GM21737 (cell line): ENCODE data around the gene SLC39A7.

Experiments
- ATAC-seq: cut with Tn5 transposase; IDR thresholded peaks from one replicate; pipeline ENCODE4 v1.9.1; 2021; ENCODE audit warnings: mild to moderate bottlenecking, moderate library complexity; ENCODE audit not compliant: unreplicated experiment

Gene SLC39A7

DNA sequence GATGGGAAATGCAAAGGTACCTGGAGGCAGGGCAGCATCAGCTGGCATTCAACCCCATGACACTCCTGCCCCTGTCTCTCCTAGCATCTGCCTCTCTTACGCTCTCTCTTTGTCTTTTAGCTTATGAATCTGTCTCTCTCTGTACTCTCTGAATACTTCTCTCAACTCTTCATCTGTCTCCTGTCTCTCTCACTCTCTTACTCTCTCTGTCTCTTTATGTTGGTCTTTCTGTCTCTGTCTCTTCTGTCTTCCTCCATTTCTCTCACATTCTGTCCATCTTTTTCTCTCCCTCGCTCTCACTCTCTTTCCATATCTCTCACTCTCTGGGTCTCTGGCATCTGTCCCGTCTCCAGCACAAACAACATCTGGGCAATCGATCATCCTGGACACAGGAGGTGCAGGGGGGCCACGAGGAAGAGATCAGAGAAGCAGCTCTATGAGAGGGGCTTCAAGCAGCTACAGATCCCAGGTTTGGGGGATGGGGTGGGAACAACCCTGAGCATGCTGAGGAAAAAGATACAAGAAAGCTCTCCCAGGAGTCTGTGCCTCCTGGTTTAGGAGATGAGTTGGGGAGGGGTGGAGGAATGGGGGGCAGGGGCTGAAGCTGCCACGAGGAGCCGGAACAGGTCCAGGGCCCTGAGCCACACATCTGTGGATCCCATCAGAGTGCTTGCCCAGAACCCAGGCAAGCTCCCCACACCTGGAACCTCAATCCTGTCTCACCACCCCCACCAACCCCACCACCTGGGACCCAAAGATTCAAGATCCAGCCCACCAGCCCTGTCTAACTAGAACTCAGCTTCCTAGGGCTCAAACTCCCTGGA lies 10.8 kb upstream of the SLC39A7 start:
- no peak for ATAC-seq

DNA sequence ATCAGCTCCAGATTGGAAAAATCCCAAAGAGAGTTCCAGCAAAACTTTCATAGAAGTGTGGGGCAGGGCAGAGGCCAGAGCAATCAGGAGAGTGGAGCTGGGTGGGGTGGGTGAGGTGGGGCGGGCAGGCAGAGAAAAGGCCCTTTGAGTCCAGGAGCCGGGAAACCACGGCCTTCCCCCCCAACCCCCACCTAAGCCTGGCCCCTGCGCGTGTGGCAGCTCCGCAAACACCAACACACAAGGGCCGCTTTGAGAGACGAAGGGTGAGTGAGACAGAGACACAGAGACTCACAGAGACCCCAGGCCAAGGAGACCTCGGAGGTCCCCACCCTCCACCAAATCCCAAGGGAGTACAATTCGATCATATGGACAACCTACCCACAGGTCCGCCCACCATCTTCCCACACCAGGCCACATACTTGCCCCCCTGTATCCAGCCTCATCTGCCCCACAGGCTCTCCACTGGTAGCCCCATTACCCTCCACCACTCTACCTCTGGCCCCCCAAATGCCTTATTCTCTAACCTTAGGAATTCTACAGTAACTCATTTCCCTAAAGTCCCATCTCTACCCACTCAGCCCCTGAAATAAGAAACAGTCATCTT lies 10.1 kb upstream of the SLC39A7 start:
- ATAC-seq = no peak

DNA sequence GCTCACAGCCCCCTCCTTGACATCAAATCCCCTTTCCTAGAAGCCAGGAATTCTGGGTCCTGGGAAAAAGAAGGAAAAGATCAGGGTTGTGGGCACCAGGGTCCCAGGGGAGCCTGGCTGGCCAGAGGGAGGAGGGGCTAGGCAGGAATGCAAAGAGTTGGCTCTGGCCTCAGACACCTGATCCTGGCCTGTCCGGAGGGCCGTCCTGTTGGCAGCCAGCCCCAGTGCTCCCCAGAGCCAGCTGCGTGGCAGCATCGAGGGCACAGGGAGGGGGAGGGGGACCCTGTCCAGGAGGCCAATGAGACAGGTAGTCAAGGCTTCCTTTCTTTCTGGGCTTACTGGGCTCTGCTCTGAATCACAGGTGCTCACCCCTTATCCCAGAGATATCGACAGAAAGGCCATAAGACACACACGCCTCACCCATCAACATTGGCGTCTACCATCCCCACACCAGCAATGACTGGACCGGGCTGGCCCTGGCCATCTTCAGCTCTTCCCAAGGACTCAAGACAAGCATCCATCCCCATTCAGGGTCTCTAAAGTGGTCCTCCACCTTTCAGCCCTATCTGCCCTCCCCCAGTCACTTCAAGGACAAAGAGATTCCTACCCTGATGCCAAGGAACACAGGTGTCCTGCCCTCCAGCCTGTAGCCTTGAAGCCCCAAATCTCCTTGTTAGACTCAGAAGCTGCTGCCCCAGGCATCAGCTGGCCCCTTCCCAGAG lies 9.1 kb upstream of the SLC39A7 start:
- ATAC-seq = no peak

DNA sequence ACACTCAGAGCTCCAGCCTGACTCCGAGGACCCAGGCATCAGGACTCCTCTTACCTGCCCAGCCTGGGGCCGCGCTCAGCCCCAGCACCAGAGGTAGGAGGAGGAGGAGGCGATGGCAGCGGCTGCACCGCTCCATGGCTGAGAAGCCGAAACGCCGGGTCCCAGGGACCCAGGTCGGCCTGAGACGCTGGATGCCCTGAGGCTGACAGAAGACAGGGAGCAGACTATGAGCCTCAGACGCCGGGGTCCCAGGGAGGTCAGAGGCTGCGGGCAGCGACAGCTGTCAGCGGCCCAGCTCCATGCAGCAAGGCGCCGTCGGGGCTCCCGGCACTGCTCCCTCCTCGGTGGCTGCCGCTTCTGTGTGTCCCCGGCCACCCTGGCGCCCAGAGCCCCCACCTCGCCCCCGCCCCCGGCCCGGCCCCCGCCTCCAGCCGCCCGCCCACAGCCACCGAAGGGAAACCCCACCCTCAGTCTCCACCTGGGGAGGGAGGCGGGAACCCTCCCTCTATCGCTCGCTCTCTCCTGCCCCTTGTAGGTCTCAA lies 8.5 kb upstream of the SLC39A7 start, which contains the start of gene COL11A2:
COL11A2 (minus strand) TSS at position 363 of the 542 bp plus-strand sequence; CDS start at position 136, 227 bp downstream.
- ATAC-seq = no peak

DNA sequence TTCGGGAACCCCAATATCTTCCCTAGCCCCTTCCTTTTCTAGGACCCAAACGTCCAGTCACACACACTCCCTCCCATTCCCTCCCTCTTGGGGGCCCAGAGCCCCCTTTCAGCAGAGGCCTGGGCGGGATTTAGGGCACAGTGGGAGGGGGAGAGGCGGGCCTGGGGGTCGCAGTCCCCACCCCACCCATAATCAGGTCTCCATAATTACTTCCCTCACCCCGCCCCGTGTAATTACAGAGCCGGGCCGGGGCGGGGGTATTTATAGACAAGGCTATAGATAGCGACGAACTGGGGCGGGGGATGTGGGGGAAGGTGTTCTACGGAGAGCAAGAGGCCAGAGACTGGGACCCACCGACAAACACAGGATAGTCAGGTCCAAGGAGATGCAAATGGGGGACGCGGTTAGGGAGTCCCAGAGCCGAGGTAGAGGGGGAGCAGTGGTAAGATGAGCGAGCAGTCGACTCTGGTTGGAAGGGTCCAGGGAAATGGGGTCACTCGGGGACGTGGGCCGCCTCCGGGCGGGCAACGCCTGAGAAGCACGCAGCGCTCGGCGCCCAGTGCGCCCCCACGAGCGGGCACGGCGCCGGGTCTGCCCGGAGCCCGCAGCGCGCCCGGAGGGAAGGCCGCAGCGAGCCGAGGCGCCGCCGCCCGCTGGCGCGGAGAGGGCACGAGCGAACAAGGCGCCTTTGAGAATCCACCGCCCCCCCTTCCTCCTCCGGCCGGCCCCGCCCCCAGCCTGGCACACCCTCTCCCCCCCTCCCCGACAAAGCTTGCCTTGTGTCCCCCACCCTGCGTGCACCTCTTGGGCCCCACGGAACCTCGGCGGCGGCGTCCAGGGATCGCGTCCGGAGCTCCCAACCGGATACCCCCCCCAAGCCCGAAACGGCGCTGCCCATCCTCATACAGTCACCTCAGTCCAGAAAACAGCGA lies 7.7 kb upstream of the SLC39A7 start:
- no peak for ATAC-seq

DNA sequence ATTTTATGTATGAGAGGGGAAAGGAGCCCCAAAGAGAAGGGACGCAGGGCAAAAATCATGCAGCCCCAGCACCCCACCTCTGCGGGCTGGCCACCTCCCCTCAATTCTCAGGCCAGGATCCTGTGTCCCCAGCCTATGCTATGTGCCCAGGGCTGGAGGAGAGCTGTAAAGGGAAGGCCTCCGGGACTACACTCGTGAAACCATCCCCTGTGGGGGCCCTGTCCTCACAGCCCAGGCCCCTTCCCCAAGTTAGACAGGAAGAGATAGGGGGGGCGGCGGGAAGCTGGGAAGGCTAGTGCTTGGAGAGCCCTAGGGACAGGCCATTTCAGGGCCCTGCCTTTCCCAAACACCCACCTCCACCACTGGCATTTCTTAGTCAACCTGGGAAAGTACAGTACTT lies 7.0 kb upstream of the SLC39A7 start:
- no peak for ATAC-seq

DNA sequence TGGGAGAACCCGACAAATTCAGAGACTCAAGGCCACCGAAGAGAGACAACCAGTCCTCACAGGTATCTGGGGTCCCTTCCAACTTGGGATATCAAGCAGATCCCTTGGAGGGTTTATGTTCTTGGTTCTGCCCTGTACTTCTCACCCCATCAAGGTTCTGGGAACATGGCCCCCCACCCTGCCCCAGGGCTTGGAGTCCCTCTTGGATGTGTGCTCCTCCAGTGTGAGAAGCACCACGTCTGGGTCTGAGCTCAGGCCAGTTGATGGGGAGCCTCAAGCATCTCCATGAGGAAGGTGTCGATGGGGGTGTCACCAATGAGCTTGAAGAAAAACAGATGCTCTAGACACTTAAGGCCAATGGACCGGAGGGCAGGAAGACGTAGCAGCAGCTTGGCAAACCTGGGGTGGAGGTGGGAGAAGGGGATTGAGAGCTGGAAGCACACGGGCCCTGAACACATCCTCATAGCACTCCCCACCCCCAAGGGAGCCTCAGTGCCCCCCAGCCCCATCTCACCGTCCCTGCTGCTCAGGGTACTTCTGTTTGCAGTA lies 6.2 kb upstream of the SLC39A7 start:
- ATAC-seq = no peak

DNA sequence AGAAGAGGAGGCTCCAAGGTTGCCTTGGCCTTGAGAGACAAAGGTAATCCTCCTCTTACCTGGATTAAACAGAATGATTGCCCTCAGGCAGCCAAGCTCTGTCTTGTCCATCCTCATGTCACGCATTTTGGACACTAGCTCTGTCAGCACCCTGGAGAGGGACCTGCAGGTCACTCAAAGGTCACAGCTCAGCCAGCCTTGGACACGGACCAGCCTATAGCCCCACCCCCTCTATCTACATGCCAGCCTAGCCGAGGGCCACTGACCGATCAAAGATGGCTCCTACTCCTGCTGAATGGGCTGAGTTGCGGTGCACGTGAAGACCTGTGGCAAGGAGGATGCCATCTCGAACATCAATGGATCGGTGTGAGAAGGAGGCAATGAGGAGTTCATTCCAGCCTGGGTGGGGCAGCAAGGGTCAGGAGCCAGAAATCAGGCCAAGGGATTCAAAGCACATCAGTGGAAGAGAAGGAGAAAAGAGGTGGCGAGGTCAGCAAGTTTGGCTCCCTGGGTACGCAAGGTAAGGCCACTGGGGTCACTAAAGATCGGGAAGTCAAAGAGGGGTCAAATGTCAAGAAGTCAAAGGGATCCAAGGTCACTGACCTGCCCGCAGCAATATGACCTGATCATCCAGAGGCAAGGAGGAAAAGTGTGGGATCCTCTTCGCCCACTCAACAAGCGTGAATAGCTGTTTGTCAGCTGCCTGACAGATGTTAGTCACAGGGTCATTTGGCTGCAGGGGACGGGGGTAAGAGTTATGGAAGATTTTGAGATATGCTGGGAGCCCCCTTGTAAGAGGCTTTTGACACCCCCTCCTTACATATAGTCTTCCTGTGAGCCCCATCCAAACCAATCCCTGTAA lies 5.1 kb upstream of the SLC39A7 start:
- ATAC-seq = no peak

DNA sequence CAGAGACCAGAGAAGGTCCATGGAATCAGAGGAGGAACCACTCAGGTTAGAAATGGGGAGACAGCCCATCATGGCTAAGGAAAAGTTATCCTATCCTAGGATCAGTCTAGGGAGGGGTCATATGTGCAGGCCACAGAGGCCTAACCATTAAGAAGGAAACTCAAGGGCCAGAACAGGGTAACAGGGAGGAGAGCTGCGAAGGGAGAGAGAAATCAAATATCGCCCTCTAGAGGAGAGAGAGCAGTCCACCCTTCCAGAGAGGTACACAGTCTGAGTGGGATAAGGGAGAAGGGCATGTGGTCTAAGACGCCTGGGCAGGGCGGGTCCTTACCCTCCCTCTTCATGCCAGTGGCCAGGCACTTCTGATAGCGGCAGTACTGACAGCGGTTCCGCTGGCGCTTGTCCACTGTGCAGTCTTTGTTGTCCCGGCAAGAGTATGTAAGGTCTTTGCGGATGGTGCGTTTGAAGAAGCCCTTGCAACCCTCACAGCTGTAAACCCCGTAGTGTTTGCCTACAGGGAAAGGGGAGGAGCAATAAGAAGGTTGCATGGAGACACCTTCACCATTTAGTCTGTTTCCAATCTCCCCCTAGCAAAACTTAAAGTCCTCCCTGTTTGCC lies 3.1 kb upstream of the SLC39A7 start:
- no peak for ATAC-seq

DNA sequence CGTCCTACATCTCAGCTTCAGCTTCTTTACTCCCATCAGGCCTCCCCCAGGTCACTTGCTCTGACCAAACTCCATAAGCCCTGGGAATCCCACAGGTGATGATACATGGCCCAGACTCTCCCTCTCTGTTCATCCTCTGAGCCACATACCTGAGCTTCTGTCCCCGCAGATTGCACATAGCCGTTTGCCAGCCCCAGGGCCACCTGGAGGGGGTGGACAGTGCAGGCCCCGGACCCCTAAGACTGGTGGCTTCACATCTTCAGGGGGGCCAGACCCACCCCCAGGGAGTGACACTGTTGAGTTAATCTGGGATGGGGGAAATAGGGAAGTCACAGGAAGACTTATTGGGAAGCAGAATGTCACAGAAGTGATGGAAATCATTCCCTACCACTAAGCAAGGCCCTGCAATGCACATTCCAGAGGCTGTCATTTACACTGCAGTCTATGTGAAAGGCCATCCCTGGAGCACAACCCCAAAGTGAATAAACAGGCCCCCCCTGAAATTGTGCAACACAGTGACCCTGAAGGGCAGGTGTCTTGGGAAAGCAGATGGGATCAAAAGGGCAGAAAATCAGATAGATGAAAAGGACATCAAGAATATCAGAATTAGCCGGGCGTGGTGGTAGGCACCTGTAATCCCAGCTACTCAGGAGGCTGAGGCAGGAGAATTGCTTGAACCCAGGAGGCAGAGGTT lies 2.4 kb upstream of the SLC39A7 start:
- no peak for ATAC-seq

DNA sequence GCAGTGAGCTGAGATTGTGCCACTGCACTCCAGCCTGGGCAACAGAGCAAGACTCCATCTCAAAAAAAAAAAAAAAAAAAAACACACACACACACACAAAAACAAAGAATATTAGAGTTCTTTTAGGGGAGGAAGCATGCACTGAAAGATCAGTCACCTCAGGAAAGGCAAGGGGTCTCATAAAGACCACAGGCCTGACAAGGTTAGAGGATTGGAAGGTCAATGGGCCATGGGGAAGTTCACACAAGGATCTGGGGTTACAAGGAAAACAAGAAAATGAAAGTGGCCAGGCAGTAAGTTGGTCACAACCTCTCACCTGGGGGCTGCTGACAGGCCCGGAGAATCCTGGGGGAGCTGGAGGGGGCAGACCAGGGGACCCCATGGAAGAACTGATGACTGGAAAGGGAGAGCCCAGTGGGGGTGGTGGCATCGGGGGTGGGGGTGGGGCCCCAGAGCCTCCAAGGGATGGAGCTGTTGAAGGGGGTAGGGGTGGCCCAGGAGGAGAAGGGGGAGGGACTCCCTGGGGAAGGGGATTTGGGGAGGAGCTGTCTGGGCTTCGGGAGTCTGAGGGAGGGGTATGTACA lies 1.7 kb upstream of the SLC39A7 start:
- no peak for ATAC-seq

DNA sequence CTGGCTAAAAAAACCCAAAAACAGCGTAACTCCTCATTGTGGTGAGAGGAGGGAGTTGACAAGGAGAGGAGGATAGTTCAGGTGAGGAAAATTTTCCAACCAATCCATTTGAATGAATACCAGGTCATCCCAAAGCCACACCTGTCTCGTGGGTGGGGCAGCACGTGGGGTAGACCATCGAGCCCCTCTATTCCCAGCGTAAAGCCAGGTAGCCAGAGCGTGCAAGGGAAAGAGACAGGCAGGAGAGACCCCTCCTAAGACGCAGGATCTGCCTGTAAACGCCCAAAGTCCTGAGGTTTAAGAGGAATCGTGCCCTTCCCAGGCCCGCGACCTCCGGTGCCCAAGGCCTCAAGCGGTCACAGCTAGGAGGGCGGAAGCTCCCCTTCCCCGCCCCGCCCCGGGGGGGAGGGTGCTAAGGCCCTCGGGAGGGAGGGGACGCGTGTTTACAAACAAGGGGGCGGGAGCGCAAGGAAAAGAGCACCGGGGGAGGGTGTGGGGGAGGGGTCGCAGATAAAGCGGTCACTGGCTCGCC lies 914 bp upstream of the SLC39A7 start:
- ATAC-seq = peak; percentile 33

DNA sequence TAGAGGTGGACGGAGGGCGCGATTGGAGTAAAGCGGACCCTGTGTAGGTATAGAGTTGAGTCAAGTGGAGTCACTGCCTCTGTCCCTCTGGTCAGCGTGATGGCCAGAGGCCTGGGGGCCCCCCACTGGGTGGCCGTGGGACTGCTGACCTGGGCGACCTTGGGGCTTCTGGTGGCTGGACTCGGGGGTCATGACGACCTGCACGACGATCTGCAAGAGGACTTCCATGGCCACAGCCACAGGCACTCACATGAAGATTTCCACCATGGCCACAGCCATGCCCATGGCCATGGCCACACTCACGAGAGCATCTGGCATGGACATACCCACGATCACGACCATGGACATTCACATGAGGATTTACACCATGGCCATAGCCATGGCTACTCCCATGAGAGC lies 479 bp downstream of the SLC39A7 start:
- ATAC-seq = no peak

DNA sequence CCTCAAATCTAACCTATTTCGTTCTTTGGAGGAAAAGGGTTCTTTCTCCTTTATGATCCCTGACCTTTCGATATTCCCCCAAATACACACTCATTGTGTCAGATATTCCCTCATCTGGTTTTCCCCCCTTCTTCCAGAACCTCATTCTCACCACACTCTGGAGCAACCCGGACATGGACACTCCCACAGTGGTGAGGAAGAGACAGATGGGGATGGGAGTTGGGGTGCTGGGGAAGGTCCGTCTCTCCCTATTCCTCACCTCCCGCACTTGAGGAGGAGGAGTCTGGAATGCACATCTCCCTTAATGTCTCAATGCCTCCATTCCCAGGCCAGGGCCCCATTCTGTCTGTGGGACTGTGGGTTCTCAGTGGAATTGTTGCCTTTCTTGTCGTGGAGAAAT lies 1.3 kb downstream of the SLC39A7 start:
- no peak for ATAC-seq

DNA sequence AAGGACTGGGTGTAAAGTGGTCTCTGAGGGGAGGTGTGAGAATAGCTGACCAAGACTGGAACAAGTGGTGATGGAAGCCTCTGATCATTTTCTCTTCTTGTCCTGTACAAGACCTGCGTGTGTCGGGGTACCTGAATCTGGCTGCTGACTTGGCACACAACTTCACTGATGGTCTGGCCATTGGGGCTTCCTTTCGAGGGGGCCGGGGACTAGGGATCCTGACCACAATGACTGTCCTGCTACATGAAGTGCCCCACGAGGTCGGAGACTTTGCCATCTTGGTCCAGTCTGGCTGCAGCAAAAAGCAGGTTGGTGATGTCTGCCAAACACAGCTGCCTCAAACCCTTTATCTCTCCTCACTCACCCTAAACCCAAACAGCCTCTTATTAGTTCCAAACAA lies 2.1 kb downstream of the SLC39A7 start:
- ATAC-seq = no peak

DNA sequence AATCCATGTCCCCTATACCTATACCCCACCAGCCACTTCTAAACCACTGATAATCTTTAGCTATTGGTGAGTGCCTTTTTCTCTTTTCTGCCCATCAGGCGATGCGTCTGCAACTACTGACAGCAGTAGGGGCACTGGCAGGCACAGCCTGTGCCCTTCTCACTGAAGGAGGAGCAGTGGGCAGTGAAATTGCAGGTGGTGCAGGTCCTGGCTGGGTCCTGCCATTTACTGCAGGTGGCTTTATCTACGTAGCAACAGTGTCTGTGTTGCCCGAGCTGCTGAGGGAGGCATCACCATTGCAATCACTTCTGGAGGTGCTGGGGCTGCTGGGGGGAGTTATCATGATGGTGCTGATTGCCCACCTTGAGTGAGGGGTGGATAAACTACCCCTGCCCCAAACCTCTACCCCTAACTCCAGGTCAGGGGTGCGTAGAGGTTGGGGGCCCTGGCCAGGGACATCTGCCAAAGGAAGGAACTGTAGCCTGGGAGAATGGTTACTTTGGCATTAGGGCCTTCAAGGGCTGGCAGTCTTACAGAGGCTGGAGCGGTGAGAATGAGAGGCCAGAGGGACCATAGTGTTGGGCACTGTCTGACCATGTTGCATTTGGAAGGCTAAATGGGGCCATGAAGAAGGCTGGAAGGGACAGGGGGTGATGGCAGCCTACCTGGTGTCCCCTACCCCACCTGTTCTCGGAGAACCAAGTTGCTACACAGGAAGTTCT lies 2.9 kb downstream of the SLC39A7 start:
- no peak for ATAC-seq

DNA sequence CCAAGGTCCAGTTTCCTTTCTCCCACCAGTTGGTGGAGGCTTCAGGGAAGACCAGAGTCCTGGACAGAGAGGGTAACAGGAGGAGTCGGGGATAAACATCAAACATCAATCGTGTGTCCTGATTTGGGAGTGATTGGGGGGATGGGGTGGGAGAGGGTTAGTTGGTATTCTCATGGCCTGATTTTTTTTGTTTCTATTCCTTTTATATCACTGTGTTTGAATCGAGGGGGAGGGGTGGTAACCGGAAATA lies 3.4 kb downstream of the SLC39A7 start:
- no peak for ATAC-seq
